Right ventricle myocardium inferior (tissue), 1 donor: ENCODE results near the gene RCAN2. TPM values are rescaled to one million over a fixed set of nuclear protein-coding genes. Genes with fewer than 3 reads are reported as not detected.
"Not testable (repeated sequence)": the region's sequence is repeated elsewhere in the genome, so short reads cannot be mapped to it uniquely, and the experiment has no call there.

Experiments used
- ATAC-seq: fragments of 200-7000 bp; cut with Tn5 transposase; one replicate; pipeline ENCODE4 v1.9.1; 2020; ENCODE audit warnings: mild to moderate bottlenecking, moderate library complexity
- DNase-seq: peaks from one replicate; pipeline ENCODE4 v3.0.0; 2021; ENCODE audit errors: missing footprints
- intact Hi-C: fragments of 100-400 bp; cut with DNase I; formaldehyde crosslinking; loops from one replicate; pipeline ENCODE4 v1.11.0; 2022
- total RNA-seq: library from RNA; stranded (reverse); fragmentation: NEBNext Ultra II Directional; extraction: Animal tissue kit (Norgen Biotek cat#: 25700); gene quantifications from one replicate; pipeline ENCODE4 v1.2.1, GENCODE V29; 2021
- donor health status: DM: no; HTN: yes; CAD: no; lungs with severe emphysema.

The RCAN2 gene
- total RNA-seq, 1 donor from 2014 or later, result 273 TPM

GRCh38 chr6:46407776-46408530 is 83.3 kb downstream of the RCAN2 start:
- ATAC-seq, result peak; percentile 44
- intact Hi-C loops, result no loop called here
- DNase-seq, result no peak

- no peak for DNase-seq
- peak; percentile 11 for ATAC-seq
- intact Hi-C loops, result no loop called here
Measured at GRCh38 chr6:46407246-46407645, 84.0 kb downstream of the RCAN2 start.

- ATAC-seq, DNase-seq, intact Hi-C loops: not testable (repeated sequence)
Measured at GRCh38 chr6:46405620-46406180, 85.5 kb downstream of the RCAN2 start.

- intact Hi-C loops, result no loop called here
- DNase-seq (no peak), ATAC-seq (no peak)
Measured at GRCh38 chr6:46400898-46401297, 90.4 kb downstream of the RCAN2 start.

- ATAC-seq, result no peak
- intact Hi-C loops, result no loop called here
- DNase-seq, result no peak
Measured at GRCh38 chr6:46395530-46395929, 95.7 kb downstream of the RCAN2 start.

- intact Hi-C loops, result no loop called here
- DNase-seq (no peak), ATAC-seq (no peak)
Measured at GRCh38 chr6:46393940-46394337, 97.3 kb downstream of the RCAN2 start.

GRCh38 chr6:46393161-46393939 is 97.9 kb downstream of the RCAN2 start:
- intact Hi-C loops, result no loop called here
- DNase-seq, result peak; percentile 34
- no peak for ATAC-seq

GRCh38 chr6:46392294-46392693 is 99.0 kb downstream of the RCAN2 start:
- DNase-seq, result no peak
- ATAC-seq, result no peak
- intact Hi-C loops, result no loop called here

- DNase-seq, result no peak
- ATAC-seq, result no peak
- intact Hi-C loops, result no loop called here
Measured at GRCh38 chr6:46390153-46390876, 100.9 kb downstream of the RCAN2 start.

GRCh38 chr6:46387728-46388127 is 103.5 kb downstream of the RCAN2 start:
- ATAC-seq, DNase-seq, intact Hi-C loops: not testable (repeated sequence)

GRCh38 chr6:46381579-46381978 is 109.7 kb downstream of the RCAN2 start:
- no peak for ATAC-seq
- intact Hi-C loops, result no loop called here
- no peak for DNase-seq

GRCh38 chr6:46381057-46381456 is 110.2 kb downstream of the RCAN2 start:
- DNase-seq (no peak), ATAC-seq (no peak)
- intact Hi-C loops, result no loop called here

GRCh38 chr6:46380152-46380807 is 111.0 kb downstream of the RCAN2 start:
- intact Hi-C loops, result no loop called here
- no peak for DNase-seq
- peak; percentile 37 for ATAC-seq

- intact Hi-C loops, result no loop called here
- ATAC-seq, result no peak
- no peak for DNase-seq
Measured at GRCh38 chr6:46378882-46379416, 112.3 kb downstream of the RCAN2 start.

GRCh38 chr6:46378161-46378881 is 112.9 kb downstream of the RCAN2 start:
- DNase-seq, result no peak
- no peak for ATAC-seq
- intact Hi-C loops, result no loop called here

- ATAC-seq, result no peak
- no peak for DNase-seq
- intact Hi-C loops, result no loop called here
Measured at GRCh38 chr6:46377209-46377608, 114.0 kb downstream of the RCAN2 start.

GRCh38 chr6:46376562-46377061 is 114.6 kb downstream of the RCAN2 start:
- intact Hi-C loops, result no loop called here
- peak; percentile 57 for DNase-seq
- ATAC-seq, result no peak

- ATAC-seq (no peak), DNase-seq (no peak)
- intact Hi-C loops, result no loop called here
Measured at GRCh38 chr6:46370622-46371021, 120.6 kb downstream of the RCAN2 start.
